BE2C (cell line): ENCODE measurements around the gene ZNF677.
A peak's percentile ranks its signal among the peaks of the same experiment; 100 is the strongest.
"Not testable (repeated sequence)": the region's sequence is repeated elsewhere in the genome, so short reads cannot be mapped to it uniquely, and the experiment has no call there.

Experiments
- DNase-seq: peaks from one replicate; pipeline ENCODE4 v3.0.0-alpha.2; 2020
- H3K27me3 ChIP-seq: fragments of 250-450 bp; sonication (Bioruptor Pico); 2 replicates; pipeline ENCODE4 v1.5.1; 2020; ENCODE audit warnings: mild to moderate bottlenecking
- H3K36me3 ChIP-seq: fragments of 250-450 bp; sonication (Bioruptor Pico); 2 replicates; pipeline ENCODE4 v1.5.1; 2020; ENCODE audit warnings: mild to moderate bottlenecking
- H3K4me1 ChIP-seq: fragments of 250-450 bp; sonication (Bioruptor Pico); 2 replicates; pipeline ENCODE4 v1.5.1; 2020
- H3K4me3 ChIP-seq: 2 replicates; pipeline ENCODE4 v1.5.1; 2011; ENCODE audit warnings: low read depth, low read length
- H3K9me3 ChIP-seq: fragments of 250-450 bp; sonication (Bioruptor Pico); 2 replicates; pipeline ENCODE4 v1.5.1; 2020
- CTCF ChIP-seq: IDR thresholded peaks from 2 replicates; pipeline ENCODE4 v1.5.1; 2012; ENCODE audit warnings: mild to moderate bottlenecking, low read depth, low read length

Gene ZNF677

DNA sequence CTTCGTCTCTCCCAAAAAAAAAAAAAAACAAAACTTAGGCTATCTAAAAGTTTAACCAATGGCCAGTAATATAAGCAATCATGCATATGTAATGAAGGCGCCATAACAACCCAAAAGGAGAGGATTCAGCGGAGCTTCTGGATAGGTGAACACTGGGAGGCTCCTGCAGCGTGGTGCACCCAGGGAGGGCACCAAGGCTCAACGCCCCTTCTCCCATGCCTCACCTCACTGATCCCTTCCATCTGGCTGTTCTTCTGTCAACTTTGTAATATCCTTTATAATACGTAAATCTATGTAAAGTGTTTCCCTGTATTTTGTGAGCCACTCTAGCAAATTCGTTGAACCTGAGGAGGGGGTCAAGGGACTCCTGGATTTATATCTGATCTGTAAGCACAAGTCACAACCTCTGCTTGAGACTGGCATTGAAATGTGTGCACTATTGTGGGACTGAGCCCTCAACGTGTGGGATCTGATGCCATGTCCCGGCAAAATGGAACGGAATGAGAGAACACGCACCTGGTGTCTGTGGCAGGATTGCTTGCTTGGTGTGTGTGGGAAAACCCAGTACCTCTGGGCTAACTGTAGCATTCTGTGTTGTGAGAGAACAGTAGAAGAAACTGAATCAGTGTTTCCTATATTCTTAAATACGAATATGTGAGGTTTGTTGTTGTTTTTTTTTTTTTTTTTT, 61.0 kb downstream of the ZNF677 start:
- no peaks in the 10 kb centered on the region for H3K36me3 ChIP-seq
- no peak for DNase-seq
- peak overlapping the region; percentile 22; the same call in 1 of the 2 replicates for H3K4me3 ChIP-seq
- no peaks in the 10 kb centered on the region for H3K4me1 ChIP-seq
- no peak for TF ChIP-seq CTCF
- no peaks in the 10 kb centered on the region; the same call in 1 of the 2 replicates for H3K9me3 ChIP-seq
- H3K27me3 ChIP-seq = no peaks in the 10 kb centered on the region

DNA sequence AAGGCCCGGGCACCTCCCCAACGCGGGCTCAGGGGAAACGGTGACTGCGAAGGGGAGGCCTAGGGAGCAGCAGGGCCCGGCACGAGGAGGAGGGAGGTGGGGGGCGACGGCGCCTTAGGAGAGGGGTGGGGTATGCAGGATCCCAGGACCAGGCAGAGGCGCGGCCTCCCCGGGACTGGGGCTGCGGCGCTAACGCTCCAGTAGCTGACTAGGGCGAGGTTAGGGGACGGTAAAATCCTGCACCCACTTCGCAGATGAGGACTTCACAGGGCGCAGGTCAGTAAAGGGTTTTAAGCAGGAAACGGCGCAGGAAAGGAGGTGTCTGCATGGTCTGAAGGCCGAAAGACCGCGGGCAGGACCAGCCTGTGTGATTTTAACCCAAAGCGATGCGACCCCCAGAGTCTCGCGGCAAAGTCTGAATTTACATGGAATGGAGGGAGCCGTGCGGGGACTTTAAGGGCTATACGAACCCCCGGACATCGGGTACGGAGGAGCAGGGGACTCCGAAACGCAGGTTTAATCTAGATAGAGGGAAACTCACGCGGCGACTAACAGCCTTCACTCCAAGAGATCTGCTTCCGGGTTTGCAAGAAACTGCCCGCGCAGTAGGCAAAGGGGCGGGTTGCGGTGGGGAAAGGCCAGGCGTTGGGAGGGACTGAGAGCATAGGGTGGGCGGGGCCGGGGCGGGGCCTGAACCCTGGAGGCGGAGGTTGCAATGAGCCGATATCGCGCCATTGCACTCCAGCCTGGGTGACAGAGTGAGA, 61.7 kb downstream of the ZNF677 start, which contains the start of gene ZNF665:
Gene ZNF665 (minus strand): TSS at position 588 of the 764 bp plus-strand sequence. CDS start 10,460 bp downstream, outside the sequence.
- H3K4me3 ChIP-seq = peak within 1 kb of the TSS; percentile 64
- no peak for TF ChIP-seq CTCF

DNA sequence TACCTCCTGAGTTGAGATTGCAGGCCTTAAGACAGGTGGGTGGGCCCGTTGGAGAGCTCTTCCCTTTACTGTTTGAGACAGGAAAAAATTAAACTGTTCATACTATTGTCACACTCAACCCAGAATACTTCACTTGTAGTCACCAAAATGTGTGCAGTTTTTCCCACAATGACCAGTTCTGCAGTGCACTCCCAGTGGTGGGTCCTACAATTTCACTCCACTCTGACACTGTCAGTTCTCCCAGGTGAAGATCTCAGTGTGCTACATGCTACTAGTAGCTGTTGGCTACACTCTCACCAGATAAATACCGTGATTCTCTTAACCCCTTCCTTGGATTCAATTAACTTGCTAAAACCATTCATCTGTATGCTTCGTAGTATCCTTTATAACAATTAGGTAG, 64.4 kb downstream of the ZNF677 start:
- no peak for DNase-seq
- Histone ChIP-seq H3K9me3 (no peaks in the 10 kb centered on the region; the same call in 1 of the 2 replicates), H3K27me3 (no peaks in the 10 kb centered on the region), H3K36me3 (no peaks in the 10 kb centered on the region), H3K4me3 (no peak overlapping the region), H3K4me1 (no peaks in the 10 kb centered on the region)
- no peak for TF ChIP-seq CTCF

More for the DNA sequence above, 61.7 kb downstream of the ZNF677 start, which contains the start of gene ZNF665:
- H3K36me3 ChIP-seq = no peaks in the 10 kb centered on the region
- H3K27me3 ChIP-seq = no peaks in the 10 kb centered on the region
- H3K4me1 ChIP-seq = no peaks in the 10 kb centered on the region
- H3K9me3 ChIP-seq = no peaks in the 10 kb centered on the region; the same call in 1 of the 2 replicates
- DNase-seq = peak; percentile 82

DNA sequence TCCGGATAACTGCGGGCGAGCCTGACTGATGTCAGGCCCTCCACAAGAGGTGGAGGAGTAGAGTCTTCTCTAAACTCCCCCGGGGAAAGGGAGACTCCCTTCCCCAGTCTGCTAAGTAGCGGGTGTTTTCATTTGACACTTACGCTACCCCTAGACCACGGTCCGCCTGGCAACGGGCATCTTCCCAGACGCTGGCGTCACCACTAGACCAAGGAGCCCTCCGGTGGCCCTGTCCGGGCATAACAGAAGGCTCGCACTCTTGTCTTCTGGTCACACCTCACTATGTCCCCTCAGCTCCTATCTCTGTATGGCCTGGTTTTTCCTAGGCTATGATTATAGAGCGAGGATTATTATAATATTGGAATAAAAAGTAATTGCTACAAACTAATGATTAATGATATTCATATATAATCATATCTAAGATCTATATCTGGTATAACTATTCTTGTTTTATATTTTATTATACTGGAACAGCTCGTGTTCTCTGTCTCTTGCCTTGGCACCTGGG, 64.9 kb downstream of the ZNF677 start:
- not testable (repeated sequence) for H3K27me3 ChIP-seq, H3K4me1 ChIP-seq, H3K9me3 ChIP-seq, H3K36me3 ChIP-seq, H3K4me3 ChIP-seq
- DNase-seq = peak; percentile 22
